ENCODE measurements around the gene GCHFR.
A peak's percentile ranks its signal among the peaks of the same experiment; 100 is the strongest.

Gene GCHFR

GRCh38 chr15:40755812-40756208, 8.1 kb upstream of the GCHFR start:
- no peak for DNase-seq

GRCh38 chr15:40756938-40757337, 6.9 kb upstream of the GCHFR start:
- DNase-seq: no peak

GRCh38 chr15:40759961-40760360, 3.9 kb upstream of the GCHFR start:
- DNase-seq: no peak

GRCh38 chr15:40762919-40763800, 708 bp upstream of the GCHFR start:
- peak; percentile 68 for DNase-seq

GRCh38 chr15:40764629-40765103, 798 bp downstream of the GCHFR start:
- no peak for DNase-seq

- no peak for DNase-seq
These were observed 2.4 kb downstream of the GCHFR start for GRCh38 chr15:40766194-40766815.

- DNase-seq: no peak
These were observed 3.3 kb downstream of the GCHFR start for GRCh38 chr15:40766906-40767837.

- no peak for DNase-seq
These were observed 4.1 kb downstream of the GCHFR start for GRCh38 chr15:40767838-40768500.

- DNase-seq: no peak
These were observed 4.8 kb downstream of the GCHFR start for GRCh38 chr15:40768521-40769273.

- no peak for DNase-seq
These were observed 5.6 kb downstream of the GCHFR start, which contains the start of gene C15orf62 for GRCh38 chr15:40769274-40770146. Gene C15orf62, plus strand, starts transcription at chr15:40769980. Its CDS starts 516 bp downstream, at chr15:40770496.

GRCh38 chr15:40770147-40770721, 6.4 kb downstream of the GCHFR start:
- no peak for DNase-seq

GRCh38 chr15:40771242-40771641, 7.4 kb downstream of the GCHFR start:
- DNase-seq: no peak

GRCh38 chr15:40772014-40772413, 8.1 kb downstream of the GCHFR start:
- DNase-seq: no peak

GRCh38 chr15:40773496-40773895, 9.6 kb downstream of the GCHFR start:
- no peak for DNase-seq

GRCh38 chr15:40773902-40774301, 10.0 kb downstream of the GCHFR start:
- DNase-seq: no peak

GRCh38 chr15:40775007-40775406, 11.1 kb downstream of the GCHFR start:
- no peak for DNase-seq

- no peak for DNase-seq
These were observed 12.1 kb downstream of the GCHFR start for GRCh38 chr15:40775740-40776536.

GRCh38 chr15:40776537-40777141, 12.8 kb downstream of the GCHFR start:
- DNase-seq: no peak
